GM23338 (cell line): ENCODE results near the gene COL26A1.

Experiments used
- EZH2 ChIP-seq: fragments of 200-600 bp; sonication (generic); IDR thresholded peaks from one replicate; pipeline ENCODE4 v1.8.0; 2017; ENCODE audit warnings: antibody characterized with exemption, mild to moderate bottlenecking, low read depth; ENCODE audit not compliant: unreplicated experiment
- EZH2phosphoT487 ChIP-seq: fragments of 200-600 bp; sonication (generic); IDR thresholded peaks from one replicate; pipeline ENCODE4 v1.8.1; 2018; ENCODE audit warnings: antibody characterized with exemption; ENCODE audit not compliant: unreplicated experiment
- JUNB ChIP-seq: IDR thresholded peaks from one replicate; pipeline ENCODE4 v1.6.1; 2016; ENCODE audit warnings: antibody characterized with exemption; ENCODE audit not compliant: unreplicated experiment
- POLR2AphosphoS5 ChIP-seq: IDR thresholded peaks from 2 replicates; pipeline ENCODE4 v1.6.1; 2016; ENCODE audit warnings: antibody characterized with exemption, low read depth
- ZNF331 ChIP-seq: fragments of 250-450 bp; sonication (Bioruptor Pico); IDR thresholded peaks from 2 replicates; pipeline ENCODE4 v1.5.0; 2020; ENCODE audit warnings: low read depth, mild to moderate bottlenecking, moderate library complexity
- TF ChIP-seq, protein P1 (sequence below), 2 experiments: fragments of 200-600 bp in 1 of 2; sonication (generic) in 1 of 2; conservative IDR thresholded peaks; 2 replicates each; pipeline versions ENCODE4 v1.5.1 to v1.6.1; 2016 to 2017; ENCODE audit warnings: antibody characterized with exemption in 2 of 2, low read depth in 2 of 2, mild to moderate bottlenecking in 2 of 2, moderate library complexity in 1 of 2
- TF ChIP-seq, protein P2 (sequence below): IDR thresholded peaks from one replicate; pipeline ENCODE4 v1.6.1; 2018; ENCODE audit warnings: antibody characterized with exemption; ENCODE audit not compliant: unreplicated experiment
- TF ChIP-seq, protein P3 (sequence below): IDR thresholded peaks from 2 replicates; pipeline ENCODE4 v1.6.1; 2016; ENCODE audit warnings: antibody characterized with exemption

DNA sequence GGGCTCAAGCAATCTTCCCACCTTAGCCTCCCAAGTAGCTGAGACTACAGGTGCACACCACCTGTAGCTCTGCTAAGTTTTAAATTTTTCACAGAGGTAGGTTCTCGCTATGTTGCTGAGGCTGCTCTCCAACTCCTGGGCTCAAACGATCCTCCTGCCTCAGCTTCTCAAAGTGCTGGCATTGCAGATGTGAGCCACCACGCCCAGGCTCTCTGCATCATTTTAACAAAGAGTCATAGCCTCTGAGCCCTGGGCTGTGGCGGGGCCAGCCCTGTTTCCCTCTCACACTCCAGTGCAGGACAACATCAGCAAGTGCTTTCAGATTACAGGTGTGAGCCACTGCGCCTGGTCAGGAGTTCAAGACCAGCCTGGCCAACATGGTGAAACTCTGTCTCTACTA is 102.5 kb downstream of the COL26A1 start:
- TF ChIP-seq POLR2AphosphoS5 (no peak), EZH2phosphoT487 (no peak), EZH2 (no peak), ZNF331 (CRISPR knock-in tag) (no peak), JUNB (no peak)
- TF ChIP-seq, protein P1, sequence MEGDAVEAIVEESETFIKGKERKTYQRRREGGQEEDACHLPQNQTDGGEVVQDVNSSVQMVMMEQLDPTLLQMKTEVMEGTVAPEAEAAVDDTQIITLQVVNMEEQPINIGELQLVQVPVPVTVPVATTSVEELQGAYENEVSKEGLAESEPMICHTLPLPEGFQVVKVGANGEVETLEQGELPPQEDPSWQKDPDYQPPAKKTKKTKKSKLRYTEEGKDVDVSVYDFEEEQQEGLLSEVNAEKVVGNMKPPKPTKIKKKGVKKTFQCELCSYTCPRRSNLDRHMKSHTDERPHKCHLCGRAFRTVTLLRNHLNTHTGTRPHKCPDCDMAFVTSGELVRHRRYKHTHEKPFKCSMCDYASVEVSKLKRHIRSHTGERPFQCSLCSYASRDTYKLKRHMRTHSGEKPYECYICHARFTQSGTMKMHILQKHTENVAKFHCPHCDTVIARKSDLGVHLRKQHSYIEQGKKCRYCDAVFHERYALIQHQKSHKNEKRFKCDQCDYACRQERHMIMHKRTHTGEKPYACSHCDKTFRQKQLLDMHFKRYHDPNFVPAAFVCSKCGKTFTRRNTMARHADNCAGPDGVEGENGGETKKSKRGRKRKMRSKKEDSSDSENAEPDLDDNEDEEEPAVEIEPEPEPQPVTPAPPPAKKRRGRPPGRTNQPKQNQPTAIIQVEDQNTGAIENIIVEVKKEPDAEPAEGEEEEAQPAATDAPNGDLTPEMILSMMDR (conservative IDR thresholded peaks at IDR 0.05; ENCODE audit: low read depth in 2 of 2): no peak
- TF ChIP-seq, protein P2, sequence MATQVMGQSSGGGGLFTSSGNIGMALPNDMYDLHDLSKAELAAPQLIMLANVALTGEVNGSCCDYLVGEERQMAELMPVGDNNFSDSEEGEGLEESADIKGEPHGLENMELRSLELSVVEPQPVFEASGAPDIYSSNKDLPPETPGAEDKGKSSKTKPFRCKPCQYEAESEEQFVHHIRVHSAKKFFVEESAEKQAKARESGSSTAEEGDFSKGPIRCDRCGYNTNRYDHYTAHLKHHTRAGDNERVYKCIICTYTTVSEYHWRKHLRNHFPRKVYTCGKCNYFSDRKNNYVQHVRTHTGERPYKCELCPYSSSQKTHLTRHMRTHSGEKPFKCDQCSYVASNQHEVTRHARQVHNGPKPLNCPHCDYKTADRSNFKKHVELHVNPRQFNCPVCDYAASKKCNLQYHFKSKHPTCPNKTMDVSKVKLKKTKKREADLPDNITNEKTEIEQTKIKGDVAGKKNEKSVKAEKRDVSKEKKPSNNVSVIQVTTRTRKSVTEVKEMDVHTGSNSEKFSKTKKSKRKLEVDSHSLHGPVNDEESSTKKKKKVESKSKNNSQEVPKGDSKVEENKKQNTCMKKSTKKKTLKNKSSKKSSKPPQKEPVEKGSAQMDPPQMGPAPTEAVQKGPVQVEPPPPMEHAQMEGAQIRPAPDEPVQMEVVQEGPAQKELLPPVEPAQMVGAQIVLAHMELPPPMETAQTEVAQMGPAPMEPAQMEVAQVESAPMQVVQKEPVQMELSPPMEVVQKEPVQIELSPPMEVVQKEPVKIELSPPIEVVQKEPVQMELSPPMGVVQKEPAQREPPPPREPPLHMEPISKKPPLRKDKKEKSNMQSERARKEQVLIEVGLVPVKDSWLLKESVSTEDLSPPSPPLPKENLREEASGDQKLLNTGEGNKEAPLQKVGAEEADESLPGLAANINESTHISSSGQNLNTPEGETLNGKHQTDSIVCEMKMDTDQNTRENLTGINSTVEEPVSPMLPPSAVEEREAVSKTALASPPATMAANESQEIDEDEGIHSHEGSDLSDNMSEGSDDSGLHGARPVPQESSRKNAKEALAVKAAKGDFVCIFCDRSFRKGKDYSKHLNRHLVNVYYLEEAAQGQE: no peak
- TF ChIP-seq, protein P3, sequence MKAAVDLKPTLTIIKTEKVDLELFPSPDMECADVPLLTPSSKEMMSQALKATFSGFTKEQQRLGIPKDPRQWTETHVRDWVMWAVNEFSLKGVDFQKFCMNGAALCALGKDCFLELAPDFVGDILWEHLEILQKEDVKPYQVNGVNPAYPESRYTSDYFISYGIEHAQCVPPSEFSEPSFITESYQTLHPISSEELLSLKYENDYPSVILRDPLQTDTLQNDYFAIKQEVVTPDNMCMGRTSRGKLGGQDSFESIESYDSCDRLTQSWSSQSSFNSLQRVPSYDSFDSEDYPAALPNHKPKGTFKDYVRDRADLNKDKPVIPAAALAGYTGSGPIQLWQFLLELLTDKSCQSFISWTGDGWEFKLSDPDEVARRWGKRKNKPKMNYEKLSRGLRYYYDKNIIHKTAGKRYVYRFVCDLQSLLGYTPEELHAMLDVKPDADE: no peak
